ENCODE data around the gene SRGN. TPM values are rescaled to one million over a fixed set of nuclear protein-coding genes. Genes with fewer than 3 reads are reported as not detected.

Gene SRGN
- total RNA-seq, 1 experiment from 2014 or later = not detected

DNA sequence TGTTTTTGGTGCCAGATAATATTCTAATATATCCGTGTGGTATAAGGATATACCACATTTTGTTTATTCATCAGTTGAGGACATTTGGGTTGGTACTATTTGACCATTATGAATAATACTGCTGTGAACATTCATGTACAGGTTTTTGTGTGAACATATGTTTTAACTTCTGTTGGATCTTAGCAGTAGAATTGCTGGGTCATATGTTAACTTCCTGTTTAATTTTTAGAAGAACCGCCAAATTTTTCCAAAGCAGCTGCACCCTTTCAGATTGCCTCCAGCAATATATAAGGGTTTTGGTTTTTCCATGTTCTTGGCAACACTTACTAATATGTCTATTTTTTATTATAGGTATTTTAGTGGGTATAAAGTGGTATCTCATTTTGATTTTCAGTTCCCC is 58.9 kb downstream of the SRGN start:
- no peaks in the 10 kb centered on the region for H3K27me3 Mint-ChIP-seq (ENCODE audit: insufficient read depth, unreplicated experiment)
- ChIA-PET POLR2A (no interaction called here), CTCF (no interaction called here)
- Histone ChIP-seq H3K4me3 (ENCODE audit: low read depth, low read length) (no peak overlapping the region), H3K36me3 (ENCODE audit: control insufficient read depth, insufficient read depth, low read length) (peaks cover 3% of the 10 kb centered on the region; the same call in 1 of the 2 replicates), H3K4me1 (no peaks in the 10 kb centered on the region), H3K27me3 (replicated peaks; ENCODE audit: control insufficient read depth, insufficient read depth, low read length) (no peaks in the 10 kb centered on the region), H3K9me3 (no peaks in the 10 kb centered on the region)
- TF ChIP-seq, protein P1, sequence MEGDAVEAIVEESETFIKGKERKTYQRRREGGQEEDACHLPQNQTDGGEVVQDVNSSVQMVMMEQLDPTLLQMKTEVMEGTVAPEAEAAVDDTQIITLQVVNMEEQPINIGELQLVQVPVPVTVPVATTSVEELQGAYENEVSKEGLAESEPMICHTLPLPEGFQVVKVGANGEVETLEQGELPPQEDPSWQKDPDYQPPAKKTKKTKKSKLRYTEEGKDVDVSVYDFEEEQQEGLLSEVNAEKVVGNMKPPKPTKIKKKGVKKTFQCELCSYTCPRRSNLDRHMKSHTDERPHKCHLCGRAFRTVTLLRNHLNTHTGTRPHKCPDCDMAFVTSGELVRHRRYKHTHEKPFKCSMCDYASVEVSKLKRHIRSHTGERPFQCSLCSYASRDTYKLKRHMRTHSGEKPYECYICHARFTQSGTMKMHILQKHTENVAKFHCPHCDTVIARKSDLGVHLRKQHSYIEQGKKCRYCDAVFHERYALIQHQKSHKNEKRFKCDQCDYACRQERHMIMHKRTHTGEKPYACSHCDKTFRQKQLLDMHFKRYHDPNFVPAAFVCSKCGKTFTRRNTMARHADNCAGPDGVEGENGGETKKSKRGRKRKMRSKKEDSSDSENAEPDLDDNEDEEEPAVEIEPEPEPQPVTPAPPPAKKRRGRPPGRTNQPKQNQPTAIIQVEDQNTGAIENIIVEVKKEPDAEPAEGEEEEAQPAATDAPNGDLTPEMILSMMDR (IDR thresholded peaks at IDR 0.05; ENCODE audit: insufficient read depth in 1 of 2, low read depth in 1 of 2, low read length in 1 of 2, severe bottlenecking in 1 of 2, unreplicated experiment in 1 of 2) = no peak
- no peak overlapping the region for H3K27ac Mint-ChIP-seq (ENCODE audit: unreplicated experiment)
- intact Hi-C loops (cut with micrococcal nuclease; ENCODE audit: unreplicated experiment) = no loop called here
- peaks cover 26% of the 10 kb centered on the region for H3K36me3 Mint-ChIP-seq (ENCODE audit: insufficient read depth, unreplicated experiment)
- H3K4me3 Mint-ChIP-seq (ENCODE audit: unreplicated experiment) = no peak overlapping the region
- BruUV-seq (replicated peaks) = no TSS peak
- H3K9me3 Mint-ChIP-seq (ENCODE audit: unreplicated experiment) = no peaks in the 10 kb centered on the region
- DNase-seq = no peak
- H3K4me1 Mint-ChIP-seq (ENCODE audit: low read depth, unreplicated experiment) = no peaks in the 10 kb centered on the region

DNA sequence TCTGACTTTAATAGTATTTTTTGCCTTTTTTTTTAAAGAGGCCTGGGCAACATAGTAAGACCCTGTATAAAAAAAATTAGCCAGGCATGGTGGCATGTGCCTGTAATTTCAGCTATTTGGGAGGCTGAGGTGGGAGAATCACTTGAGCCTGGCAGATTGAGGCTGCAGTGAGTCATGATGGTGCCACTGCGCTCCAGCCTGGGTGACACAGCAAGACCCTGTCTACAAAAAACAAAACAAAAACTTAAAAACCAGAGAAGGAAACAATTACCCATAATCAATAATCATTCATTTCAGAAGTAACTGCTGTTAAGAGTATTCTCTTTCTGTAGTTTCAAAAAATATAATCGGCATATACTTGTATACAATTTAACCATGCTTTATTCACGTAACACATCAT is 64.1 kb downstream of the SRGN start:
- no peak for DNase-seq
- H3K27me3 Mint-ChIP-seq (ENCODE audit: insufficient read depth, unreplicated experiment) = no peaks in the 10 kb centered on the region
- H3K4me3 ChIP-seq (ENCODE audit: low read depth, low read length) = no peak overlapping the region
- intact Hi-C loops (cut with micrococcal nuclease; ENCODE audit: unreplicated experiment) = no loop called here
- H3K36me3 Mint-ChIP-seq (ENCODE audit: insufficient read depth, unreplicated experiment) = peaks cover 10% of the 10 kb centered on the region
- ChIA-PET CTCF (no interaction called here), POLR2A (no interaction called here)
- TF ChIP-seq, protein P1 (IDR thresholded peaks at IDR 0.05; ENCODE audit: insufficient read depth in 1 of 2, low read depth in 1 of 2, low read length in 1 of 2, severe bottlenecking in 1 of 2, unreplicated experiment in 1 of 2) = no peak
- H3K36me3 ChIP-seq (ENCODE audit: control insufficient read depth, insufficient read depth, low read length) = no peaks in the 10 kb centered on the region
- peaks cover 4% of the 10 kb centered on the region; the same call in 1 of the 2 replicates for H3K4me1 ChIP-seq
- H3K4me1 Mint-ChIP-seq (ENCODE audit: low read depth, unreplicated experiment) = no peaks in the 10 kb centered on the region
- H3K9me3 Mint-ChIP-seq (ENCODE audit: unreplicated experiment) = no peaks in the 10 kb centered on the region
- BruUV-seq (replicated peaks) = no TSS peak
- no peaks in the 10 kb centered on the region for H3K9me3 ChIP-seq
- H3K4me3 Mint-ChIP-seq (ENCODE audit: unreplicated experiment) = no peak overlapping the region
- H3K27ac Mint-ChIP-seq (ENCODE audit: unreplicated experiment) = no peak overlapping the region
- H3K27me3 ChIP-seq (replicated peaks; ENCODE audit: control insufficient read depth, insufficient read depth, low read length) = no peaks in the 10 kb centered on the region

DNA sequence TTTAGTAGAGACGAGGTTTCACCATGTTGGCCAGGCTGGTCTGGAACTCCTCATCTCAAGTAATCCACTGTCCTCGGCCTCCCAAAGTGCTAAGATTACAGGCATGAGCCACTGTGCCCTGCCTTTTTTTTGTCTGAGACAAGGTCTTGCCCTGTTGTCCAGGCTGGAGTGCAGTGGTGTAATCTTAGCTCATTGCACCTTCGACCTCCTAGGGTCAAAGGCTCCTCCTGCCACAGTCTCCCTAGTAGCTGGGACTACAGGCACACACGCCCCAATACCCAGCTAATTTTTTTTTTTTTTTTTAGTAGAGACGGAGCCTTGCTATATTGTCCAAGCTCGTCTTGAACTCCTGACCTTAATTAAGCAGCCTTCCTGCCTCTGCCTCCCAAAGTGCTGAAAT is 65.3 kb downstream of the SRGN start:
- peaks cover 4% of the 10 kb centered on the region; the same call in 1 of the 2 replicates for H3K4me1 ChIP-seq
- no peaks in the 10 kb centered on the region for H3K27me3 Mint-ChIP-seq (ENCODE audit: insufficient read depth, unreplicated experiment)
- H3K36me3 ChIP-seq (ENCODE audit: control insufficient read depth, insufficient read depth, low read length) = no peaks in the 10 kb centered on the region
- H3K4me3 Mint-ChIP-seq (ENCODE audit: unreplicated experiment) = no peak overlapping the region
- TF ChIP-seq, protein P1 (IDR thresholded peaks at IDR 0.05; ENCODE audit: insufficient read depth in 1 of 2, low read depth in 1 of 2, low read length in 1 of 2, severe bottlenecking in 1 of 2, unreplicated experiment in 1 of 2) = no peak
- H3K27ac Mint-ChIP-seq (ENCODE audit: unreplicated experiment) = no peak overlapping the region
- no peaks in the 10 kb centered on the region for H3K9me3 Mint-ChIP-seq (ENCODE audit: unreplicated experiment)
- H3K4me3 ChIP-seq (ENCODE audit: low read depth, low read length) = no peak overlapping the region
- no peaks in the 10 kb centered on the region for H3K9me3 ChIP-seq
- intact Hi-C loops (cut with micrococcal nuclease; ENCODE audit: unreplicated experiment) = no loop called here
- H3K27me3 ChIP-seq (replicated peaks; ENCODE audit: control insufficient read depth, insufficient read depth, low read length) = no peaks in the 10 kb centered on the region
- ChIA-PET POLR2A (no interaction called here), CTCF (interaction anchor here (1.1 kb wide), 1 partner anchor 239 kb away, joined by 3 read pairs; no protein-coding TSS in a partner anchor)
- H3K4me1 Mint-ChIP-seq (ENCODE audit: low read depth, unreplicated experiment) = no peaks in the 10 kb centered on the region
- DNase-seq = no peak
- no TSS peak for BruUV-seq (replicated peaks)
- H3K36me3 Mint-ChIP-seq (ENCODE audit: insufficient read depth, unreplicated experiment) = peaks cover 16% of the 10 kb centered on the region

Other genes starting within 250 kb of the SRGN start
- gene DDX50, start 186.8 kb upstream of the SRGN start, total RNA-seq (2022) = 76.7 and 81.4 TPM in 2 replicates
- gene DDX21, start 131.9 kb upstream of the SRGN start, total RNA-seq (2022) = 239 and 243 TPM in 2 replicates
- gene KIFBP, start 99.3 kb upstream of the SRGN start, total RNA-seq (2022) = 57.6 and 58.9 TPM in 2 replicates
- 133 and 143 TPM in 2 replicates for gene VPS26A, start 36.1 kb downstream of the SRGN start, total RNA-seq (2022)
- 77.1 and 79.2 TPM in 2 replicates for gene SUPV3L1, start 92.1 kb downstream of the SRGN start, total RNA-seq (2022)
- gene HKDC1, start 132.2 kb downstream of the SRGN start, total RNA-seq (2022) = 18.7 and 24.5 TPM in 2 replicates
- 27.2 and 35.4 TPM in 2 replicates for gene HK1, start 190.4 kb downstream of the SRGN start, total RNA-seq (2022)

Measured in Caco-2 (cell line).